Coronary artery (tissue), 2 donors: ENCODE measurements around the gene EREG.

Source experiments
- DNase-seq: peaks from one replicate; pipeline ENCODE4 v3.0.0-alpha.2; 2017; ENCODE audit warnings: low spot score
- H3K27ac ChIP-seq, 2 donors: fragments of 200-600 bp; sonication (generic); one replicate each; pipeline ENCODE4 v1.5.1; 2016 to 2019
- H3K4me3 ChIP-seq: fragments of 200-600 bp; sonication (generic); 2 replicates; pipeline ENCODE4 v1.5.1; 2016; ENCODE audit warnings: mild to moderate bottlenecking, moderate library complexity
- TF ChIP-seq, protein P1 (sequence below): fragments of 200-600 bp; sonication (generic); IDR thresholded peaks from one replicate; pipeline ENCODE4 v1.5.1; 2019; ENCODE audit warnings: antibody characterized with exemption

The EREG gene, protein sequence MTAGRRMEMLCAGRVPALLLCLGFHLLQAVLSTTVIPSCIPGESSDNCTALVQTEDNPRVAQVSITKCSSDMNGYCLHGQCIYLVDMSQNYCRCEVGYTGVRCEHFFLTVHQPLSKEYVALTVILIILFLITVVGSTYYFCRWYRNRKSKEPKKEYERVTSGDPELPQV

DNA sequence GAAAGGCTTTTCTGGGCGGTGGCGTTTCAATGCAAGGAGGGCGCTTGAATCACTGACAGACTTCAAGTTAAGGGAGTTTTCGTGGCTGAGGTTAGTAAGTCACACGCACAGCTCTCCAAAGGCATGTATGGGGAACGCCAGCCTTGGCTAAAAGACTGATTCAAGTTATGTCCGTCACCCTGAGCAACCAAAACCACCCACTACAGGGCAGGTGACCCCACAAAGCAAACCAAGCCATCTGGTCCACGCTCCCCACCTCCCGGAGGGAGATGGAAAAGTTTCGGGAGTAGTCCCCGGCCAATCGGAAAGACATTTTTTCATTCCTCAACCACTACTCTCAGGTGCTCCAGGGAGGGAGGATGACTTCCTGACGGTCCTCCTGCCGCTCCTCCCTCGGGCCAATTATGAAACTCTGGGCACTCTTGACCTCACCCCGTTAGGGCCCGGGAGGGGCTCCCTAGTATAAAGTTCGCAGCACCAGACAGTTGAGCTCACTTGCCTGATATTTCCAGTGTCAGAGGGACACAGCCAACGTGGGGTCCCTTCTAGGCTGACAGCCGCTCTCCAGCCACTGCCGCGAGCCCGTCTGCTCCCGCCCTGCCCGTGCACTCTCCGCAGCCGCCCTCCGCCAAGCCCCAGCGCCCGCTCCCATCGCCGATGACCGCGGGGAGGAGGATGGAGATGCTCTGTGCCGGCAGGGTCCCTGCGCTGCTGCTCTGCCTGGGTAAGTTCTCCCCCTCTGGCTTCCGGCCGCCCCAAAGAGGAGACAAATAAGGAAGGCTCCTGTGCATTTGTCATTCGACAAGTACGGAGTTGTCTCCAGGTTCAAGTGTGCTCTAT lies at the start of gene EREG:
EREG (plus strand) TSS at position 494 of the 840 bp plus-strand sequence; CDS start at position 658, 164 bp downstream.
- no peak for DNase-seq
- peak within 1 kb of the TSS; percentile 1 to 59 for H3K27ac ChIP-seq

DNA sequence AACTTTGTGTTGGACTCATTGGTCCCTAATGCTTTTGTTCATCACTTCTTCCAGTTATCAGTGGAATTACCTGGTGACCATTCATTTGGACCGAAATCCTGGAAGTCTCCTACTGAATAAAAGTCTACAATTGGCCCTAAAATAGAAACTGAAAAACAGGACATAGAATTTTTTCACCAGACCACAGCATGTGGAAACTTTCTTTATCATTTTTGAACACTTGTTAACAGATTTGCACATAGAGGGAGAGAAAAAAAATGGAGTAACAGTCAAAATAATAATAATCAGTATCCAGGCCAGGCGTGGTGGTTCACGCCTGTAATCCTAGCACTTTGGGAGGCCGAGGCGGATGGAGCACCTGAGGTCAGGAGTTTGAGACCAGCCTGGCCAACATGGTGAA lies 49.6 kb upstream of the EREG start:
- Histone ChIP-seq H3K4me3 (no peak overlapping the region), H3K27ac (no peak overlapping the region)
- no peak for DNase-seq
- TF ChIP-seq, protein P1, sequence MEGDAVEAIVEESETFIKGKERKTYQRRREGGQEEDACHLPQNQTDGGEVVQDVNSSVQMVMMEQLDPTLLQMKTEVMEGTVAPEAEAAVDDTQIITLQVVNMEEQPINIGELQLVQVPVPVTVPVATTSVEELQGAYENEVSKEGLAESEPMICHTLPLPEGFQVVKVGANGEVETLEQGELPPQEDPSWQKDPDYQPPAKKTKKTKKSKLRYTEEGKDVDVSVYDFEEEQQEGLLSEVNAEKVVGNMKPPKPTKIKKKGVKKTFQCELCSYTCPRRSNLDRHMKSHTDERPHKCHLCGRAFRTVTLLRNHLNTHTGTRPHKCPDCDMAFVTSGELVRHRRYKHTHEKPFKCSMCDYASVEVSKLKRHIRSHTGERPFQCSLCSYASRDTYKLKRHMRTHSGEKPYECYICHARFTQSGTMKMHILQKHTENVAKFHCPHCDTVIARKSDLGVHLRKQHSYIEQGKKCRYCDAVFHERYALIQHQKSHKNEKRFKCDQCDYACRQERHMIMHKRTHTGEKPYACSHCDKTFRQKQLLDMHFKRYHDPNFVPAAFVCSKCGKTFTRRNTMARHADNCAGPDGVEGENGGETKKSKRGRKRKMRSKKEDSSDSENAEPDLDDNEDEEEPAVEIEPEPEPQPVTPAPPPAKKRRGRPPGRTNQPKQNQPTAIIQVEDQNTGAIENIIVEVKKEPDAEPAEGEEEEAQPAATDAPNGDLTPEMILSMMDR, result no peak

More for the DNA sequence above, at the start of gene EREG:
- H3K4me3 ChIP-seq, result peak within 1 kb of the TSS; percentile 73
- TF ChIP-seq, protein P1, result no peak

DNA sequence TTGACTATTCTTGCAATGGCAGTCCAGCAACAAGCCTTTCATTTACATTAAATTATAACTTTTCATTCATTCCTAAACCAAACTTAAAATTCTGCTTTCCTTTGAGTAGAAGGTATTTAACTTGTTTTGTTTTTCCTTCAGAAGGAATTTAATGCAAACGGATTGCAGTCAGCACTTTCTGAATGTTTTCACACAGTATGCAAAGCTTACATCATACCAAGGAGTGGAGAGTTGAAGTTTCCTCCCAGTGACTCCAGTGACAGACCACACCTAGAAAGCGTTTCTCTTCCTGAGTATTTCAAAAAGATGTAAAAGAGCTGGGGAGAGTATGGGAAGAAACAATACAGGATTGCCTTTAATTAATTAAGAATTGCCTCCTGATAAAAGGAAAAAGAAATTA lies 48.5 kb upstream of the EREG start:
- H3K27ac ChIP-seq, result no peak overlapping the region
- TF ChIP-seq, protein P1, result no peak
- no peak for DNase-seq
- no peak overlapping the region for H3K4me3 ChIP-seq

DNA sequence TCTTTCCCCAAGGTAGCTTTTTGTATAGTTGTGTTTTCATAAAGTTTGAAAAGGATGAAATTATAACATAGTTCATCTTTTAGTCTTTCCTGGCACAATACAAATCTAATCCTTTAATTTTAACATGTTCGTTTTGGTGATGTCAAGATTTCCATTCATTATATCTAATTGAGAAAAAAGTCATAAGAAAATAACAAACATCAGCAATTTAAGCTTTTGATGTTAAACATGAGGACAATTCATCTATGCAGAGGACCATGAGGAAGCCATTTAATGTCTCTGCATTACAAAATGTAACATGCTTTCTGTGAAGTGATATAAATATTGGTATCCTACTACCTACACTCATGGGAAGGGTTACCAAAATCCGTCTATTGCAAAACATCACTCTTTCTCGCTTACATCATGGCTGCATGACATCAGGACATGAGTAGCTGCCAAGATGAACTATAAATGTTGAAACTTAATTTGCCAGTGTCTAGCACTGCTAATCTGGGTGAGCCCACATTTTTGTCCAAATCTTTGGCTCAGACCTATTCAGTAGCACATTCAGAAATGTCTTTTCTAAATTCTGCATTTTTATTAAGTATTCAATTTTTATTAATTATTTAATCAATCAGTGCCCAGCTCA lies 47.2 kb upstream of the EREG start:
- TF ChIP-seq, protein P1, result no peak
- Histone ChIP-seq H3K27ac (no peak overlapping the region), H3K4me3 (no peak overlapping the region)
- no peak for DNase-seq

DNA sequence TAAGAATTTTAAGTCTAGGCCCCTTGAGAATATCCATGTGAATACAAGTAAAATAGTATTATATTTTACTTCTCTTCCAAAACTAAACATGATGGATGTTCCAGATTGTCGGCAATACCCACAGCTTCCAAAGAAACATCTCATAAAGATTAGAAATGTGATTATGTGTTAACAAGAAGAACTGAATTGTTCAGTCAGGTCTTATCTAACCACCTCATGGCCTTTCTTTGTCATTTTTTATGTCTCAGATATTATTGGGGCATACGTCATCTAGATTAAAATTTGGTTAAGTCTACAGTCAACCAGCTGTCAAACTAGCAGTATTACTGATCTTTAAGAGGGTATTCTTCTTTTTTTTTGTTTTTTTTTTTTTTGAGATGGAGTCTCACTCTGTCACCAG lies 46.7 kb upstream of the EREG start:
- Histone ChIP-seq H3K4me3 (no peak overlapping the region), H3K27ac (no peak overlapping the region)
- TF ChIP-seq, protein P1, result no peak
- no peak for DNase-seq

DNA sequence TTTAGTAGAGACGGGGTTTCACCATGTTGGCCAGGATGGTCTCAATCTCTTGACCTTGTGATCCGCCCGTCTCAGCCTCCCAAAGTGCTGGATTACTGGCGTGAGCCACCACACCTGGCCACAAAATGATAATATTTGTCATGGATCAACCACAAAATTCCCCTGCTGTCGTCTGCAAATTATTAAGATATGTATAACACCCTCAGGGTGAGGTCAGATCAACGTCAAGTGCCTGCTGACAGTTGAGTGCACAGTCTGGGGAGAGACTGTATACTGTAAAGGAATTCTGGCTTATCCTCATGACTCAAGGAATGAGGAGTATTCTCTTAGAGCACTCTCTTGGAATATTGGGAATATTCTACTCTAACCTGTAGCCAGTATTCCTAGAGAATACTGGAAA lies 45.5 kb upstream of the EREG start:
- Histone ChIP-seq H3K27ac (no peak overlapping the region), H3K4me3 (no peak overlapping the region)
- DNase-seq, result no peak
- TF ChIP-seq, protein P1, result no peak
